Neural cell (in vitro differentiated cells): ENCODE data around the gene ZBTB12.

Experiments
- CTCF ChIP-seq: fragments of 450-650 bp; IDR thresholded peaks from 2 replicates; pipeline ENCODE4 v1.5.1; 2014; ENCODE audit warnings: antibody characterized with exemption, mild to moderate bottlenecking, moderate library complexity; ENCODE audit not compliant: poor library complexity, severe bottlenecking
- EP300 ChIP-seq: fragments of 450-650 bp; conservative IDR thresholded peaks from 2 replicates; pipeline ENCODE4 v1.6.1; 2014; ENCODE audit warnings: antibody characterized with exemption, mild to moderate bottlenecking, moderate library complexity; ENCODE audit not compliant: poor library complexity, severe bottlenecking
- EZH2 ChIP-seq: fragments of 200-600, 300-800 bp; shearing (Covaris generic), sonication (generic); IDR thresholded peaks from 2 replicates; pipeline ENCODE4 v1.6.1; 2014; ENCODE audit warnings: antibody characterized with exemption, low read length, borderline replicate concordance, mild to moderate bottlenecking; ENCODE audit not compliant: insufficient read depth, poor library complexity, severe bottlenecking
- MXI1 ChIP-seq: fragments of 450-650 bp; conservative IDR thresholded peaks from 2 replicates; pipeline ENCODE4 v1.6.1; 2014; ENCODE audit warnings: antibody characterized with exemption, mild to moderate bottlenecking; ENCODE audit not compliant: poor library complexity, severe bottlenecking
- POLR2AphosphoS5 ChIP-seq: IDR thresholded peaks from 2 replicates; pipeline ENCODE4 v1.6.1; 2012
- REST ChIP-seq: IDR thresholded peaks from 2 replicates; pipeline ENCODE4 v1.6.1; 2012; ENCODE audit warnings: borderline replicate concordance
- SMC3 ChIP-seq: fragments of 450-650 bp; conservative IDR thresholded peaks from 2 replicates; pipeline ENCODE4 v1.6.1; 2014; ENCODE audit warnings: antibody characterized with exemption, mild to moderate bottlenecking, moderate library complexity; ENCODE audit not compliant: poor library complexity
- TAF1 ChIP-seq: IDR thresholded peaks from 2 replicates; pipeline ENCODE4 v1.6.1; 2012; ENCODE audit warnings: low read depth

GRCh38 chr6:31915351-31915750 lies 13.5 kb upstream of the ZBTB12 start:
- TF ChIP-seq POLR2AphosphoS5 (no peak), CTCF (no peak), EP300 (no peak), SMC3 (no peak), TAF1 (no peak), EZH2 (no peak), REST (no peak), MXI1 (no peak)
